RWPE1 (cell line): ENCODE data around the gene FIGLA.
"Not testable (repeated sequence)": the region's sequence is repeated elsewhere in the genome, so short reads cannot be mapped to it uniquely, and the experiment has no call there.

Source experiments
- CTCF ChIA-PET: fragments of 350-600 bp; sonication (Branson Sonifier 250); formaldehyde crosslinking; extraction: SDS; loops from one replicate; lab custom pipeline; 2021; lab: Yijun Ruan, JAX
- POLR2A ChIA-PET: fragments of 400-600 bp; formaldehyde crosslinking; extraction: SDS; loops from one replicate; lab custom pipeline; 2020; ENCODE audit warnings: antibody characterized with exemption; ENCODE audit not compliant: low non-redundant PET; lab: Yijun Ruan, JAX
- DNase-seq: peaks from one replicate; pipeline ENCODE4 v3.0.0; 2012; ENCODE audit warnings: low spot score
- H3K27ac ChIP-seq: fragments of 450-650 bp; 2 replicates; pipeline ENCODE4 v1.5.1; 2017
- TF ChIP-seq, protein P1 (sequence below): fragments of 450-650 bp; conservative IDR thresholded peaks from 2 replicates; pipeline ENCODE4 v1.5.1; 2017; ENCODE audit warnings: low read depth, mild to moderate bottlenecking

FIGLA gene

DNA sequence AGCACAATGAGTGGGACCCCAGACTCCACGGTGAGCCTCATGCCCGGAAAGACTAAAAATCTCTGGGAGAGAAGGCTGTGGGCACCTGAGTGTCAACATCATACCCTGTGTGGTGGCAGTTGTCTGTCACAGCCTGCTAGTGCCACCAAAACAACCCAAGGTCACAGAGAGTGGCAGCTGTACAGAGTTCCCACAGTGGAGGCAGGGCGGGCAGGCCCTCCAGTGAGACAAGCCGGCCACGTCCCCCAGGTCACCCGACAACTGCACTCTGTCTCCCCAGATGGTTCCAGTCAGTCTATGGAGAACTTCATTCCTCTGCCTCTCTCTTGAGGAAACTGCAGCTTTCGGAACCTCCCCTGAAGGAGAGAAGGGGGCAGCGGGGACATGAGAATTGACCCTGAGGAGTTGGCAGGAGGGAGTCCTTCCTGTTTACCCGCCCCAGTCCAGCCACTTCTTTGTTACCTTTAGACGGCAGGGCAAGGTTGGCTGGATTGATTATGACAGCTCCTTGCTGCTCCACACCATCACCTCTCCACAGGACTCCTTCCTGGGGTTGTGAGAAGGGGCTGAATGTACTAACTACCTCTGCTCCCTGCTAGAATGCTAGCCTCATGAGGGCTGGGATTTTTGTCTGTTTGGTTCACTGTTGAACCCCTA is 11.3 kb upstream of the FIGLA start:
- no peak for DNase-seq
- ChIA-PET CTCF (no interaction called here), POLR2A (no interaction called here)
- H3K27ac ChIP-seq, result no peak overlapping the region
- TF ChIP-seq, protein P1, sequence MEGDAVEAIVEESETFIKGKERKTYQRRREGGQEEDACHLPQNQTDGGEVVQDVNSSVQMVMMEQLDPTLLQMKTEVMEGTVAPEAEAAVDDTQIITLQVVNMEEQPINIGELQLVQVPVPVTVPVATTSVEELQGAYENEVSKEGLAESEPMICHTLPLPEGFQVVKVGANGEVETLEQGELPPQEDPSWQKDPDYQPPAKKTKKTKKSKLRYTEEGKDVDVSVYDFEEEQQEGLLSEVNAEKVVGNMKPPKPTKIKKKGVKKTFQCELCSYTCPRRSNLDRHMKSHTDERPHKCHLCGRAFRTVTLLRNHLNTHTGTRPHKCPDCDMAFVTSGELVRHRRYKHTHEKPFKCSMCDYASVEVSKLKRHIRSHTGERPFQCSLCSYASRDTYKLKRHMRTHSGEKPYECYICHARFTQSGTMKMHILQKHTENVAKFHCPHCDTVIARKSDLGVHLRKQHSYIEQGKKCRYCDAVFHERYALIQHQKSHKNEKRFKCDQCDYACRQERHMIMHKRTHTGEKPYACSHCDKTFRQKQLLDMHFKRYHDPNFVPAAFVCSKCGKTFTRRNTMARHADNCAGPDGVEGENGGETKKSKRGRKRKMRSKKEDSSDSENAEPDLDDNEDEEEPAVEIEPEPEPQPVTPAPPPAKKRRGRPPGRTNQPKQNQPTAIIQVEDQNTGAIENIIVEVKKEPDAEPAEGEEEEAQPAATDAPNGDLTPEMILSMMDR, result no peak

DNA sequence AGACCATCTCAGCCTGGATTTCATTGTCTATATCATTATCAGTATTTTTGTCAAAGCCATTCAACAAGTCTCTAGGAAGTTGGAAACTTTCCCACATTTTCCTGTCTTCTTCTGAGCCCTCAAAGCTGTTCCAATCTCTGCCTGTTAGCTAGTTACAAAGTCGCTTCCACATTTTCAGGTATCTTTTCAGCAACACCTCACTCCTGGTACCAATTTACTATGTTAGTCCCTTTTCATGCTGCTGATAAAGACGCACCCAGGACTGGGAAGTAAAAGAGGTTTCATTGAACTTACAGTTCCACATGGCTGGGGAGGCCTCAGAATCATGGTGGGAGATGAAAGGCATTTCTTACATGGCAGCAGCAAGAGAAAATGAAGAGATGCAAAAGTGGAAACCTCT is 9.3 kb upstream of the FIGLA start:
- no peak for DNase-seq
- ChIA-PET POLR2A (no interaction called here), CTCF (no interaction called here)
- TF ChIP-seq, protein P1, result no peak
- no peak overlapping the region for H3K27ac ChIP-seq

DNA sequence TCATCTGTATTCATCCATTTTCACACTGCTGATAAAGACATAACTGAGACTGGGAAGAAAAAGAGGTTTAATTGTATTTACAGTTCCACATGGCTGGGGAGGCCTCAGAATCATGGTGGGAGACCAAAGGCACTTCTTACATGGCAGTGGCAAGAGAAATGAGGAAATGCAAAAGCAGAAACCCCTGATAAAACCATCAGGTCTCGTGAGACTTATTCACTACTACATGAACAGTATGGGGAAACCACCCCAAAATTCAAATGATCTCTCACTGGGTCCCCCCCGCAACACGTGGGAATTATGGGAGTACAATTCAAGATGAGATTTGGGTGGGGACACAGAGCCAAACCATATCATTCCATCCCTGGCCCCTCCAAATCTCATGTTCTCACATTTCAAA is 7.6 kb upstream of the FIGLA start:
- POLR2A ChIA-PET, result not testable (repeated sequence)

DNA sequence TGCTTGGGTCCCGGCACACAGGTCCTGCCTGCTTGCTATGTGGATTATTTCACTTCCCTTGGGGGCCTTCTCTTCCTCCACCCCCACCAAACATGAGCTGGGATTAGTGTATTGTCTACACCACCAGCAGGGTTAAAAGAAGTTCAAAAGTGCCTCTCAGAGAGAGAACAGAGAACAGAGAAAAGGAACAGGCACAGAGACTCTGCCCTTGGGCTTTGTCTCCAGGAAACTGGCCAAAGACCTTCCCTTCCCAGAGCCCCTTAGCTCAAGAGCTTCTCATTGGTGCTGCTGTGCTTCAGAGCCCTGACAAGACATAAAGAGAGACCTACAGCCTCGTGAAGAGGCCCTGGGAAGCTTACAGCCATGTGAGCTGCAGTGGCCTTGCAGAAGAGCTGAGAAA is 7.1 kb upstream of the FIGLA start:
- TF ChIP-seq, protein P1, result no peak
- ChIA-PET CTCF (interaction anchor here (0.6 kb wide), 2 partner anchors 67 to 123 kb away, joined by 3 to 4 read pairs; no protein-coding TSS in a partner anchor), POLR2A (no interaction called here)
- no peak for DNase-seq
- no peak overlapping the region for H3K27ac ChIP-seq

More for the DNA sequence above, 7.6 kb upstream of the FIGLA start:
- H3K27ac ChIP-seq, DNase-seq, CTCF ChIA-PET: not testable (repeated sequence)

DNA sequence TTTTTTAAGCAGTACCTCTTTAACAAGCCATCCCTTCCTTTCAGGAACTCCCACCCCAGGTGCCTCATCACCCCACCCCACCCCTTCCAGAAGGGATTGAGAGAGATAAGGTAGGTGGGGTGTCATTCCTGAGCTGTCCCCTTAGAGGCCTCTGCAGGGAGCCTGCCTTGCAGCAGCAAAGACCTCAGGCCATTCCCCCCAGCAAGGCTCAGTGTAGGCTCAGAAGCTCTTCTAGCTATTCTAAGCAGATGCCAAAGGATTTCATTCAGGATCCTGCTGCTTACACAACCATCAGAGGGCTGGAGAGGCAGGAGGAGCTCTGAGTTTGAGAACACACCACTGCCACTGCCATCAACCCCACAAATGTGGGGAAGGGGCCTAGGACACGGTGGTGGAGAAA is 5.8 kb upstream of the FIGLA start:
- TF ChIP-seq, protein P1, result no peak
- CTCF ChIA-PET, result interaction anchor here (0.6 to 0.8 kb wide), 2 partner anchors 42 to 49 kb away, joined by 3 read pairs; no protein-coding TSS in a partner anchor
- no peak overlapping the region for H3K27ac ChIP-seq
- POLR2A ChIA-PET, result no interaction called here
- no peak for DNase-seq

DNA sequence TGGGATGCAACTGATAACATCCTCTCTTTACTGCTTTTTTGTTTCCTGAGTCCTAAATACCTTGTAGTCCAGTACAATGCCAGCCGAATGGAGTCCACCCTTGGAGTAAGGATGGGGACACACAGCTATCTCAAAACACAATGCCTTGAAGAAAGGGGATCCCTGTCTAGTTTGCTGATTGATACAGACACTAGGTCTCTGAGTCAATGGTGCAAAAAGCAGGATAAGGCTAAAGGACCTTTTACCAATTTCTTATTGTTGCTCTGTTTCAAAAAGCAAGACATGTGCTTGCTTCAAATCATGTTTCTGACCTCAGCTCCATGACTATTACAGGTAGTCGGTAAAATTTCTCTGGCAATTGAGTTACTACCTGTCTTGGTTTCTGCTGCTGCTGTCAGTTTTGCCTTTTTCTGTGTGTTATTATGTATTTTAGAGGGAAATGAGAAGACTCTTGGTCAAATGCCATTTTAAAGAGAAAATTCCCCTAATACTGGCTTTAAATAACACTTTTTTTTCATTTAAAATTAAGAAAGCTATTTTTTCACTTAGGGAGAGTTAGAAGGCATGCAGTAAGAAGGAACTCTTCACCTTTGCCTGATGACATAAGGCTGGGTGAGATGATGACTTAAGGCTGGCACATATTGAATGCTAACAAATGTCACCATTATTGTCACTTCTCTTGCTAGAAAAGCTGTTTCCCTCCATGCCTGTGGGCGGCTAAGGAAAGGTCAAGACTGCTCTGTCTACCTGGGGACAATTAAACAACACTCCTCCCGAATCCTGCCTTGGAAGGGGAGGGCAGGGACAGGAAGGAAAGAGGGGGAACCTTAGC is 4.9 kb upstream of the FIGLA start:
- DNase-seq, result no peak
- TF ChIP-seq, protein P1, result no peak
- CTCF ChIA-PET, result no interaction called here
- POLR2A ChIA-PET, result no interaction called here
- no peak overlapping the region for H3K27ac ChIP-seq
